RKO (cell line): Measurements from ENCODE around the gene ARMH4.

Experiments
- DNase-seq: peaks from one replicate; pipeline ENCODE4 v3.0.0-alpha.2; 2016; ENCODE audit warnings: low spot score

The ARMH4 gene

GRCh38 chr14:58098507-58098906 is 53.5 kb downstream of the ARMH4 start:
- DNase-seq, result no peak

GRCh38 chr14:58096731-58097130 is 55.3 kb downstream of the ARMH4 start:
- no peak for DNase-seq

- DNase-seq, result no peak
Observed at GRCh38 chr14:58091883-58092630, 60.0 kb downstream of the ARMH4 start.

GRCh38 chr14:58089612-58090011 is 62.4 kb downstream of the ARMH4 start:
- no peak for DNase-seq

GRCh38 chr14:58088961-58089360 is 63.1 kb downstream of the ARMH4 start:
- no peak for DNase-seq

GRCh38 chr14:58085877-58086276 is 66.1 kb downstream of the ARMH4 start:
- DNase-seq, result no peak

- DNase-seq, result peak; percentile 89
Observed at GRCh38 chr14:58082491-58083098, 69.4 kb downstream of the ARMH4 start.

GRCh38 chr14:58082011-58082410 is 70.0 kb downstream of the ARMH4 start:
- no peak for DNase-seq

GRCh38 chr14:58078471-58078870 is 73.5 kb downstream of the ARMH4 start:
- DNase-seq, result no peak

GRCh38 chr14:58078068-58078467 is 73.9 kb downstream of the ARMH4 start:
- no peak for DNase-seq

GRCh38 chr14:58077621-58078020 is 74.4 kb downstream of the ARMH4 start:
- no peak for DNase-seq

- no peak for DNase-seq
Observed at GRCh38 chr14:58073516-58073915, 78.5 kb downstream of the ARMH4 start.

GRCh38 chr14:58072288-58073071 is 79.5 kb downstream of the ARMH4 start:
- DNase-seq, result peak; percentile 79

- DNase-seq, result no peak
Observed at GRCh38 chr14:58071341-58071740, 80.7 kb downstream of the ARMH4 start.

GRCh38 chr14:58068306-58068705 is 83.7 kb downstream of the ARMH4 start:
- no peak for DNase-seq

GRCh38 chr14:58066115-58066514 is 85.9 kb downstream of the ARMH4 start:
- no peak for DNase-seq

- DNase-seq, result no peak
Observed at GRCh38 chr14:58061581-58061980, 90.4 kb downstream of the ARMH4 start.

- no peak for DNase-seq
Observed at GRCh38 chr14:58060898-58061297, 91.1 kb downstream of the ARMH4 start.

GRCh38 chr14:58060077-58060476 is 91.9 kb downstream of the ARMH4 start:
- no peak for DNase-seq

- DNase-seq, result no peak
Observed at GRCh38 chr14:58059126-58059525, 92.9 kb downstream of the ARMH4 start.

GRCh38 chr14:58055497-58056010 is 96.5 kb downstream of the ARMH4 start:
- DNase-seq, result no peak

- DNase-seq, result no peak
Observed at GRCh38 chr14:58054100-58054499, 97.9 kb downstream of the ARMH4 start.

GRCh38 chr14:58048219-58048618 is 103.8 kb downstream of the ARMH4 start:
- no peak for DNase-seq
